CD14-positive monocyte (primary cell): Measurements from ENCODE around the gene F2R. TPM values are rescaled to one million over a fixed set of nuclear protein-coding genes. Genes with fewer than 3 reads are reported as not detected.

ENCODE experiments used
- DNase-seq, 3 donors: peaks; one replicate each; pipeline ENCODE4 v3.0.0-alpha.2; 2011 to 2022
- H2AFZ ChIP-seq: 2 replicates; pipeline ENCODE4 v1.6.0; 2012; ENCODE audit warnings: mild to moderate bottlenecking, low read depth, low read length, inconsistent platforms; ENCODE audit not compliant: insufficient read depth, poor library complexity, severe bottlenecking
- H3K27ac ChIP-seq, 2 donors: 1 replicate in 1 of 2; 2 replicates in 1 of 2; pipeline ENCODE4 v1.5.1; 2012 to 2013; ENCODE audit warnings: low read length in 2 of 2, control low read depth in 1 of 2, inconsistent platforms in 1 of 2, low read depth in 1 of 2, mild to moderate bottlenecking in 1 of 2
- H3K27me3 ChIP-seq, 2 donors: one replicate each; pipeline versions ENCODE4 v1.6.0 to v1.6.1; 2011 to 2013; ENCODE audit warnings: low read length in 2 of 2; ENCODE audit not compliant: control insufficient read depth in 2 of 2, insufficient read depth in 2 of 2
- H3K36me3 ChIP-seq, 2 donors: replicated peaks in 1 of 2; 1 replicate in 1 of 2; 2 replicates in 1 of 2; pipeline versions ENCODE4 v1.5.1 to v1.6.1; 2012 to 2013; ENCODE audit warnings: low read length in 2 of 2, control low read depth in 1 of 2, inconsistent platforms in 1 of 2, mild to moderate bottlenecking in 1 of 2; ENCODE audit not compliant: insufficient read depth in 2 of 2, control insufficient read depth in 1 of 2
- H3K4me1 ChIP-seq, 2 donors: 1 replicate in 1 of 2; 2 replicates in 1 of 2; pipeline versions ENCODE4 v1.5.1 to v1.6.1; 2012 to 2013; ENCODE audit warnings: low read length in 2 of 2, control low read depth in 1 of 2, inconsistent platforms in 1 of 2, mild to moderate bottlenecking in 1 of 2, moderate library complexity in 1 of 2; ENCODE audit not compliant: insufficient read depth in 2 of 2, control insufficient read depth in 1 of 2
- H3K4me2 ChIP-seq: replicated peaks from 2 replicates; pipeline ENCODE3; 2012; ENCODE audit warnings: low read length, moderate library complexity, mild to moderate bottlenecking; ENCODE audit not compliant: poor library complexity, severe bottlenecking; ENCODE audit errors: extremely low read depth
- H3K4me3 ChIP-seq, 3 experiments: fragments of 200-600 bp in 1 of 3; sonication (generic) in 1 of 3; replicated peaks in 1 of 3; 1 replicate in 2 of 3; 2 replicates in 1 of 3; pipeline ENCODE4 v1.5.1; 2011 to 2013; ENCODE audit warnings: low read length in 3 of 3, mild to moderate bottlenecking in 3 of 3, control low read depth in 2 of 3, low read depth in 2 of 3, inconsistent platforms in 1 of 3, moderate library complexity in 1 of 3
- H3K79me2 ChIP-seq: 2 replicates; pipeline ENCODE4 v1.6.0; 2012; ENCODE audit warnings: mild to moderate bottlenecking, control low read depth, inconsistent platforms, low read length, moderate library complexity; ENCODE audit not compliant: insufficient read depth
- H3K9ac ChIP-seq: 2 replicates; pipeline ENCODE4 v1.6.0; 2017; ENCODE audit warnings: low read length, mild to moderate bottlenecking; ENCODE audit not compliant: insufficient read depth, poor library complexity, severe bottlenecking
- H3K9me3 ChIP-seq, 2 donors: replicated peaks in 1 of 2; 1 replicate in 1 of 2; 2 replicates in 1 of 2; pipeline versions ENCODE4 v1.5.1 to v1.6.1; 2012 to 2013; ENCODE audit warnings: low read length in 2 of 2, control low read depth in 1 of 2; ENCODE audit not compliant: control insufficient read depth in 1 of 2, insufficient read depth in 1 of 2
- H4K20me1 ChIP-seq: 2 replicates; pipeline ENCODE4 v1.6.0; 2012; ENCODE audit warnings: mild to moderate bottlenecking, low read length, control low read depth, moderate library complexity; ENCODE audit not compliant: insufficient read depth
- H3K27ac Mint-ChIP-seq, 7 donors: one replicate each; pipeline ENCODE4 v1.8.0; 2020; ENCODE audit warnings: mild to moderate bottlenecking in 7 of 7, mixed read lengths in 7 of 7, moderate library complexity in 6 of 7, inconsistent platforms in 2 of 7
- H3K27me3 Mint-ChIP-seq, 3 donors: one replicate each; pipeline ENCODE4 v1.8.0; 2021 to 2022; ENCODE audit warnings: low read depth in 3 of 3, mild to moderate bottlenecking in 3 of 3, mixed read lengths in 3 of 3, moderate library complexity in 3 of 3, inconsistent platforms in 1 of 3
- H3K36me3 Mint-ChIP-seq, 2 donors: one replicate each; pipeline ENCODE4 v1.8.0; 2020; ENCODE audit warnings: mixed read lengths in 2 of 2, inconsistent platforms in 1 of 2, mild to moderate bottlenecking in 1 of 2
- H3K4me1 Mint-ChIP-seq: one replicate; pipeline ENCODE4 v1.8.0; 2020; ENCODE audit warnings: mild to moderate bottlenecking, mixed read lengths
- H3K4me3 Mint-ChIP-seq, 2 donors: one replicate each; pipeline ENCODE4 v1.8.0; 2020; ENCODE audit warnings: mild to moderate bottlenecking in 2 of 2, mixed read lengths in 2 of 2, moderate library complexity in 1 of 2
- H3K9me3 Mint-ChIP-seq, 7 donors: one replicate each; pipeline ENCODE4 v1.8.0; 2020 to 2022; ENCODE audit warnings: mixed read lengths in 7 of 7, mild to moderate bottlenecking in 6 of 7, moderate library complexity in 6 of 7, inconsistent platforms in 2 of 7
- CTCF ChIP-seq: fragments of 200-600 bp; IDR thresholded peaks from one replicate; pipeline ENCODE4 v1.8.0; 2022; ENCODE audit warnings: antibody characterized with exemption, mild to moderate bottlenecking
- WGBS: methylation state at CpG from one replicate; pipeline ENCODE4 v1.1.5; 2013; ENCODE audit warnings: missing lambda C conversion rate; ENCODE audit not compliant: insufficient coverage; 5-methylcytosine and 5-hydroxymethylcytosine counted together
- intact Hi-C, 2 donors: fragments of 100-400 bp; cut with micrococcal nuclease; formaldehyde crosslinking; loops; one replicate each; pipeline versions ENCODE4 v1.15.0 to v1.15.1; 2023
- polyA plus RNA-seq, 3 donors: library from polyadenylated mRNA; depleted of rRNA in 1 of 3; unstranded in 2 of 3; stranded (reverse) in 1 of 3; fragments of 300-500 nt in 2 of 3; fragments of >200 nt in 1 of 3; fragmentation: Illumina TruSeq in 2 of 3; gene quantifications; 1 replicate in 2 of 3; 2 replicates in 1 of 3; pipeline ENCODE4 v1.2.3, GENCODE V29; 2012 to 2021

F2R gene
- polyA plus RNA-seq, 3 donors = 0.09 to 0.33 (median 0.22) TPM

GRCh38 chr5:76771705-76772405 is 55.9 kb downstream of the F2R start:
- Histone ChIP-seq H3K9ac (no peak overlapping the region), H3K36me3 (no peaks in the 10 kb centered on the region), H3K4me2 (no peak overlapping the region), H2AFZ (no peak overlapping the region), H3K9me3 (no peaks in the 10 kb centered on the region), H3K79me2 (no peaks in the 10 kb centered on the region), H3K27ac (no peak overlapping the region), H3K4me1 (peaks cover 5 to 11% of the 10 kb centered on the region in 2 donors), H3K27me3 (no peaks in the 10 kb centered on the region), H4K20me1 (no peaks in the 10 kb centered on the region), H3K4me3 (no peak overlapping the region)
- Mint-ChIP-seq H3K36me3 (no peaks in the 10 kb centered on the region), H3K27ac (peak overlapping the region in 1 of 7 donors; percentile 14), H3K27me3 (peaks cover 0 to 3% (median 2%) of the 10 kb centered on the region in 3 donors), H3K4me1 (peaks cover 15% of the 10 kb centered on the region), H3K4me3 (no peak overlapping the region), H3K9me3 (no peaks in the 10 kb centered on the region)
- no peak for DNase-seq
- 100% methylated on average over 1 of the region's 3 CpGs for WGBS
- TF ChIP-seq CTCF = no peak
- intact Hi-C loops = loop anchor here (5.0 to 10.0 kb wide), 3 partner anchors 57 to 170 kb away; partner anchors contain the start of gene F2R (in 2 of the 2)

GRCh38 chr5:76775921-76776320 is 60.0 kb downstream of the F2R start:
- Mint-ChIP-seq H3K4me3 (no peak overlapping the region), H3K27ac (peak overlapping the region in 1 of 7 donors; percentile 0), H3K4me1 (peaks cover 30% of the 10 kb centered on the region), H3K27me3 (peaks cover 0 to 3% (median 2%) of the 10 kb centered on the region in 3 donors), H3K9me3 (peaks cover 0 to 2% (median 0%) of the 10 kb centered on the region in 7 donors), H3K36me3 (no peaks in the 10 kb centered on the region)
- Histone ChIP-seq H3K9ac (no peak overlapping the region), H4K20me1 (no peaks in the 10 kb centered on the region), H2AFZ (no peak overlapping the region), H3K4me3 (no peak overlapping the region), H3K27ac (no peak overlapping the region), H3K9me3 (no peaks in the 10 kb centered on the region), H3K79me2 (no peaks in the 10 kb centered on the region), H3K4me2 (no peak overlapping the region), H3K4me1 (peaks cover 17 to 25% of the 10 kb centered on the region in 2 donors), H3K36me3 (no peaks in the 10 kb centered on the region), H3K27me3 (no peaks in the 10 kb centered on the region)
- TF ChIP-seq CTCF = no peak
- WGBS = 92% methylated on average over 4 of the region's 5 CpGs
- intact Hi-C loops = loop anchor here (10.0 kb wide), 2 partner anchors 61 to 171 kb away; partner anchors contain the start of gene F2R (in 2 of the 2)
- no peak for DNase-seq
